GM21717 (cell line): ENCODE measurements around the gene OPCML.

Source experiments
- ATAC-seq: cut with Tn5 transposase; IDR thresholded peaks from one replicate; pipeline ENCODE4 v1.9.1; 2021; ENCODE audit warnings: mild to moderate bottlenecking, moderate library complexity; ENCODE audit not compliant: unreplicated experiment

OPCML gene

DNA sequence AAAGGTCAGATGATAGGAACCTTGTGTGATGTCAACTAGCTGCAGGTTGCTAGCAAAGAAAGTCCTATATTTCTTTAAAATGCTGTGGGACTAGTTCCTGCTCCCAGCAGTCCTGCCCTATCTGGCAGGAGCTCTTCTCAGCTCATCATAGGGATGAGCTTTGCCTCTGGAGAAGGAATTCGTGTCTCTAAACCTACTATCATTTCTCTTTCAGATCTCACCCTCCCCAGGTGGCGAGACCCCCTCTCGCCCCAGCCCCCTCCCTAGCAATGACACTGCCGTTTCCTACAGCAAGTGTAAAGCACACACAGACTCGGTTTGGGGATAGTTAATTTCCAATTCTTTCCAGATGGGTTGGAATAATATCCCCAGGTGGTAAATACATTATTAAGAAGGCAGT lies 533.3 kb downstream of the OPCML start:
- no peak for ATAC-seq

DNA sequence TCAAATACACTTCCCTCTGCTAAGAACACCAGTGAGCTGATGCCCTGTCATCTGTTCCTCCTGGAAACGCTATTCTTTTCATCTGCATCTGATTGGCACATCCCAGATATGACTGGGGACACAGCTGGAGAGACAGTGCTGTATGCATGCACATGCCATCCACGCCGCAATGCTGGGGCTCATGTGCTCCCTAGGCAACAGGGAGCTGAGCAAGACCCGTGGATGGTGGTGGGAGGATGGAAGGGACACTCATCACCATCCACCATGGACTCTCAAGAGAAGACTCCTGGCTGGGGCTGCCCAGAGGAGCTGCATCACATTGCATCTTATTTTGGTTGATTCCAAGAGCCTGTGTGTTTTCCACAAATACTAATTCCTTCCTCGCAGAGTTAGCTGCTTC lies 534.9 kb downstream of the OPCML start:
- no peak for ATAC-seq

DNA sequence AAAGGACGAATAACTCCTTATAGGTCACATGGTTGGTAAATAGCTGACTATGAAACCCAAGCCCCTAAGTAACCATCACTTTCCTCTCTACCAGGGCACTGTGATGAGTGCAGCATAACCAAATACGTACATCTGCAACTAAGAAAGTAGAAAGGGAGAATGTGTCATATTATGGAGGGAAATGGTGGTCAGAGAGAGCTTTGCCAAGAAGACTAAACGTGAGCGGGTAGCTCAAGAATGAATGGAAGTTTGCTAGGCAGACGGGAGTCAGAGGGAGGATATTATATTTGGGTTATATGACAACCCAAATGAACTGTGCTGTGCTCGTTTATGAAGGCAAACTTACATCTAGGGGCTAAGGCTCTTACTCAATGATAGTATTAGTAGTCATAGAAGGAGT lies 537.3 kb downstream of the OPCML start:
- ATAC-seq = no peak

DNA sequence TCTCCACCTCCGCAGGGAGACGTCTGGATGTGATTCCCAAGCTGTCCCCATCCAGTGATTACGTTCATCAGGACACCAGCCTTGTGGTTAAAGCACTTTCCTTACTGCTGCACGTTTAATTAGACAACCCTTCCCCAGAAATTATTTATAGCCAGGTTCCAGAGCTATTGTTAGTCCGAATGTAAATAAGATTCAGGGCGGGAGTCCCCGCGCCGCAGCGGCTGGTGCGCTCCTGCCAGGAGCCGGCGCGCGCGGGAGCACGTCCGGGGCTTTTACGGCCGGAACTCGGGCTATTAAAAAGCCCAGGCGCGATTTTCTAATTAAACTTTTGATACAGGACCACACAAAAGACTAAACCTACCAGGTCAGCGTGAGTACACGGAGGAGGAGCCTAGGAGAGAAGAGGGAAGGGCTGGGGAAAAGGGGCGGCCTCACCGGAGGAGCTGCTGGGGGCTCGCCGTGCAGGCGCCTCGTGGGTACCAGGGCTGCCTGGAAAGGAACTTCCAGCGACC lies 538.3 kb downstream of the OPCML start:
- no peak for ATAC-seq

DNA sequence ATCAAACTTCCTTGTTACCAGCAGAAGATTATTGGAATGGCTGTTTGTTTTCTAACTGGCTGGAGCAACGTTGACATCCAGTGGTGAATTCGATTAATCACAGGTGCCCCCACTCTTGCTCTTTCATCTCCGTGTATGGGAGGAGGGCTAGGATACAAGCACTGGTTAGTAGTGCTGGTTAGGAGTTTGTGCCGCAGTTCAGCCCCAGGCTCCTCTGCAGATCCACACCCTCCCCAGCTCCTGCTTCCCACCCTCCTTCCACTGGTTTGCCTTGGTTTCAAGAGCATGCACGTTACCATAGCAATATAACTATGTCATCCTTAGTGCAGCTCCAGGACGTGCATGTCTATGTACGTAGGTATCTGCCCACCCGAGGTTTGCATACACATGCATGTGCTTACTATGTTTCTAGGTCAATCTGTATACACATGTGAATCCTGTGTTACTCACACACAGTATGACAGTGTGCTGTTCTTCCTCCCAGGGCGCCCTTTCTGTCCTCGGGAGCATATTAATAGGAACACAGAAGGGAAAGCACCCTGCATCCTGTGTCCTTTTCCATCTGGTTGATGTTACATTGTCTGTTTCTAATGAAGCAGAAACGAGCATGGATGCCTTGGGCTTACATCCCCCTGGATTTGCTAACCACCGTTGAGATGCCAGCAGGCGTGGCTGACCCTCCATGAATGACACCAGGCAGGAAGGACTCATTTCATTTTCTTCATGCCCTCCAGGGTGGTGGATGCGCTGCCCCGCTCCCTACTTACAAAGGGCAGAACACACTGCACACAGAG lies 539.3 kb downstream of the OPCML start:
- ATAC-seq = no peak

DNA sequence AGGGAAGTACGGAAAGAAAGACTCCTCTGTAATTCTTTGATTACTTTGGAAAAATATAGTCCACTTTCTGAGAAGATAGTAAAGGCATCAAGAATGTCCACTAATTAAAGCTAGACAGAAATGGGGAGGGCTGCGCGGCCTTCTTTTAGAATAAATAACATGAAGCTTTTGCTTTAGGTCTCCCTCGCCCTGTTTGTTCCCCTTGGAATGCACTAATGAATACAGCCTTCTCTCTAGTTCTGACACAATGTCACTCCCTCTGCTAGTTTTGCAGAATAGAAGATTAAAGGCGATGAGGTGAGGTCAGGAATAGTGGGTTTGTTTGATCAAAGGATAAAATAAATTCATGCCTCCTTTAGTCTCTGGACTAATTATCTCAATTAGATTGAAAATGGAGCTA lies 543.9 kb downstream of the OPCML start:
- ATAC-seq = no peak

DNA sequence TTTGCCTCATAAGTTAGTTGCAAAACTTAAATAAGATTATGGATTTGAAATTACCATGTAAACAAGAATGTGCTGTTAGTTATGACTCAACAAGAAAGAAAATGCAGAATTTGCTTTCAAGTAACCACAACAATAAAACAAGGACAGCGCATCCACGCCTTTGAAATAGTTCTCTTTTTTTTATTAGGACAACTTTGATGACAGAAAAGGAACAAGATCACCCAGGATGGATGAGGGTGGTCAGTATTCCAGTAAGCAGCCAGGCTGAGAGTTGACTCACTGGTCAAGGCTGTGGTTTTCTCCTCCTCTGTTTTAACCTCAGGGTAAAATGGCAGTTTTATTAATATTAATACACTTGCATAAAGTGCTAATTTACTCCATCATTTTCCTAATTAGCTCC lies 544.4 kb downstream of the OPCML start:
- no peak for ATAC-seq

DNA sequence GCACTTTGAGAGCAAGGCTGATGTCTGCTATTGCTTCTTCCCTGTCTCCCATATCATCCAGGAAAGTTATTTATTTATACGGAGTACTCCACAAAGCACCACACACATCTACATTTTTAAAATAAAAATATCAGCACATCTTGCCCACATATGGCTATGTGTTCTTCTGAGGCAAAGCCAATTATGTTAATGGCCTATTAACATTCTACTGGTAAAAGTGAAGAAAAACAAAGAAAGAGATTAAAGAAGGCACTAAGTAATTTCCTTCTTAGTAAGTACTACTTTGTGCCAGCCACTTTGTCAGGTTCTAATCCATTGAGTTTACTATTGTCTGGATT lies 548.7 kb downstream of the OPCML start:
- ATAC-seq = no peak

DNA sequence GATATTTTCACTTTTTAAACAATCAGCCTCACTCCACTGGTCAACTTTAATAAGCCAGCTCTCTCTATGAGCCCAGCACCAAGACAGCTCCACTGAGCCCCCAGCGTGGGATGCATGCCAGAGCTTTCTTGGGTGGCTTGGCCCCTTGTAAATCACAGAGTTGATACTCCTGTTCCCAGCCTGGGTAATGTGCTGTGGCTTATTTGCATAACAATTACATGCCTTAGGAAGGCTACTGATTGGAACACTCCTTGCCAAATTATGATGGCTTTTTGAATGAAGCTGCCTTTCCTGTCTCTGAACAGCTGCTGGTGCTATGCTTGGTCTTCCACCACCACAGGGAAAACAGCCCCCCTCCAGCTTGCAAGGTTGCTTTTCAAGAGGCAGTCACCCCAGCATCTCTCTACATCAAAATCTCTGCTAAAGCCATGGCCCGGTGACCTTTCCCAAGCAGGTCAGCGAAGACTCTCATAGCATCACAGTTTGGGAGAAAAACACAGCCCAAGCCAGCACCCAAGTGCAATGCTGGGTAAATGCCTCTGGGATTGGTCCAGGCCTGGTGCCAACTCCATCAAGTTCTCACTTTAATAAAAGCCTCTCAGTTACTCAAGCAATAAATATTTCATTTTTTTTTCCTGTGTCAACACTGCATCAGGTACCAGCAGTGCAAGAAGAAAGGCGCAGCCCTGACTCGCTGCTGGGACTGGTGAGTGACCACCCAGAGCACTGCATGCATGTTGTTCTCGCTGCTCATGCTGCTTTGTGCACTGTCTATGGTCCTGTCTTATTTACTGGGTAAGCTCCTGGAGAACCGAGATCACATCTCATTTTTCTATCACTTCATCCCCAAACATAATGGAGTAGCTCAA lies 549.3 kb downstream of the OPCML start:
- ATAC-seq = no peak

DNA sequence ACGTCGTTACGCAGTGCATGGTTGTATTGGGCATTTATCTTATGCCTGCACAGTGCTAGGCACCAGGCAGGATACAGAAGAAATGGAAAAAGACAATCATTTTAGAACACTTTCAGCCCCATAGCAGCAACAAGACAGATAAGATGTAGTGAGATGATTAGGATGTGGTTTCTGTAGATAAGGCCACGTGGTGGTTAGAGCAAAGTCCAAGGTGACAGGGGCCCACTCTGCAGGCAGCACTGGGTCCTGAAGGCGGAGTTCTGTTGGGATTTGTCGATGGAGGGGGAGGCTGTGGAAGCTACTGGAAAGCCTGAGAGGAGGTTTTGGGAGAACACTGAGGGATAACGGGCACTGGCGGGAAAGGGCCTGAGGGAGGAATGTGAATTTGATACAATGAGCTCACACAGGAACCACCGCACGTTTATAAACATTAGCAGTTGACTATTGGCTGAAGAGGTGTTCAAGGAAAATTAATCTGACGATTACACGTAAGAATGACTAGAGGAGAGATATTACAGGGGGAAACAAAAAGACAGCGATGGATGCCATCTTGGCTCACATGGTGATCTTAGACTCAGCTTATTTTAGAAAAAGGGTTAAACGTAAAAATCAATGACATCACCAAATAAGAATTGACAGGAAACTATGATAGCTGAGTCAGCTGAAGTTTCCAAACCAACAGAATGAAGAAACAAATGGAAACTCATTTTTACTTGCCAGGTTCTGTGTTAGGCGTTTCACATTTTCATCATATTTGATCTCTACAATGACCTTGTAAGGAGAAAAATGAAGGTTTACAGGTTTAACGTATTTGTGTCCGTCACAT lies 551.0 kb downstream of the OPCML start:
- ATAC-seq = no peak

DNA sequence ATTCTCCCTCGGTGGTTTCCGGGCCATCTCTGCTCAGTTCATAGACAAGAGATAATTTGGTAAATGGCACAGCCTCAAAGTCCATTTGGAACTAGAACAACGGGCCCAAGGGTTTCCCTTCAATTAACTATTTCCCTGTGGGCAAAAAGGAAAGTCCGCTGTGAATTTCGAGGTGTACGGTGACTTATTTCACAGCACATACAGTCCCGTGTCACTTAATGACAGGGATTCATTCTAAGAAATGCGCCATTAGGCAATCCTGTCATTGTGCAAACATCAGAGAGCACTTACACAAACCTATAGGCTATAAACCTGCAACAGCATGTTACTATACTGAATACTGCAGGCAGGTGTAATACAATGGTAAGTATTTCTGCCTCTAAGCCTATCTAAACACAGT lies 551.6 kb downstream of the OPCML start:
- ATAC-seq = no peak

DNA sequence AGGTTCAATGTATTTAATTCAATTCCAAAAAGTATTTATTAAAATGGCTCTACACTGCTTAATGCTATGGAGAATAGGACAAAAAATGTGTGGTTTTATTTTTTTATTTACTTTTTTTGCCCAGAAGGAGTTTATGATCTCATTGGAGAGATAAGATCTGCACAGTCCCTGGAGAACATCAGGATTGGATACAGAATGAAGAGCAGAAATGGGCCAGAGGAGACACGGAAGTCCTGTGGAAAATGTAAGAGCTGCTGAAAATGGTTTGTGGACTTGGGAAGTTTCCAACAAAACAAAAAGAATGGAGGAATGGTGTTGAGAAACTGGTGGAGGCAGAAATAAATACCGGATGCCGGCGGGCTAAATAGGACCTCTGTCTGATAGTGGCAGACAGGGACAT lies 554.6 kb downstream of the OPCML start:
- ATAC-seq = no peak

DNA sequence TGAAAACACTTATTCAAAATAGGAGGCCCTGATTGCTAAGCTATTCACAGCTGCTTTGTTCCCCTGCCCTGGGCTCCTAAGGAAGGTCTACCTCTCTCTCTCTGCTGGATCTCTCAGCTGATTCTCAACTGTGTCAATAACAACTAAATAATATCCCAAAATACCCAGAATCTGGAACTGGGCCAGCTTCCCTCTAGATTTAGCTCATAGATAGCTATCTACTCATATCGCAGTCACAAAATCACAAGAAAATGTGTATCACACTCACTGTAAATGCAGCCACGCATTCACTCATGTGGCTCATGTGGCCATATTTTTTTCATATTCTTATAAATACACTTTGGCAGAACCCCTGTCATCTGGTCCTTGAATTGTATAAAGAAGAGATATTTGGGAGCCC lies 555.1 kb downstream of the OPCML start:
- ATAC-seq = no peak

DNA sequence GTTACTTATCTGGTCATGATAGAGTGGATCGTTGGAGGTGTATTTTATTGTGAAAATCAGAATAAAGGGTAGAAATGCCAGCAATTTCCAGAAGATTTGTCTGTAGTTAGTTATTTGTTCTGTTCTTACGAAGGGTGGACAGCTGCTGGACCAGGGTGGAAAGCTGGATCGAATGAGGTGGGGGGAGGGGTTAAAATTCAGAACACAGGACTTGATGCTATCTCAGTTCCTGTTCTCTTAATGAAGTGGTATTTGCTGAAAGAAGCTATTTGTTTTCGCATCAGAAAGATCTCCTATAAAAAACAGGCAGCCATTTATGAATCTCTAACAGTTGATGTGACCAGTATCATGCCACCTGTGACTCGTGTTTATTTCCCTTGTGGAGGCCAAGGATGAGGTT lies 556.2 kb downstream of the OPCML start:
- no peak for ATAC-seq

DNA sequence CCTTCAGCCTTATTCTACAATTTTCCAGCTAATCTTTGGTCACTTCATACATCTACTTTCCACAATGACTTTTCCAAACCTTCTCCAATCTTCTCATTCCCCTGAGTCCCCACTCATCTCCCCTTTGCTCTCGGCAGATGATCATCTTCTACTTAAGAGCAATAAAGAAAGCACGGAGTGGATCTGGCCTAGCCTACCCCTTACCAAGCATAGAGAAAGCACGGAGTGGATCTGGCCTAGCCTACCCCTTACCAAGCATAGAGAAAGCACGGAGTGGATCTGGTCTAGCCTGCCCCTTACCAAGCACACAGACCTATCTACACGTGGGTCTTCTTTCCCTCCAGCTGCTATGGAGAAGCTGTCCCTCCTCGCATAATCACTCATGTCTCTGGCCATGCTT lies 558.6 kb downstream of the OPCML start:
- no peak for ATAC-seq

DNA sequence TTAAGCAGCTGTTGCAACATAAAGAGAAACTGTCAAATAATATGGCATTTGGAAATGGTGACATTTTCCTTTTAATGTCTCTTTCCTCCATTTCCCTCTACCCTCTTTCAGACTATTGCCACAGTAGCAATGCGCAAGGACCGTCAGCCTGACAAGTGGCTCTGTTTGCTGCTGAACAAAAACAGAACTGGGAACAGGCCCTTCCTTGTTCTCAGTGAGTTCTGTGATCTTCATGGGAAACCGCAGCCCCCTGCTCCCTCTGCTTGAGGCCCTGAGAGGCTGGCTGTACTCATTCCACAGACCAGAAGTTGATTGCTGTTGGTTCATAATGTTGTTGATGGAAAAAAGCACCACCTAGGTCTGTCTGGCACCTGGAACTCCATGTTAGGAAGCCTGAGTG lies 559.7 kb downstream of the OPCML start:
- no peak for ATAC-seq

DNA sequence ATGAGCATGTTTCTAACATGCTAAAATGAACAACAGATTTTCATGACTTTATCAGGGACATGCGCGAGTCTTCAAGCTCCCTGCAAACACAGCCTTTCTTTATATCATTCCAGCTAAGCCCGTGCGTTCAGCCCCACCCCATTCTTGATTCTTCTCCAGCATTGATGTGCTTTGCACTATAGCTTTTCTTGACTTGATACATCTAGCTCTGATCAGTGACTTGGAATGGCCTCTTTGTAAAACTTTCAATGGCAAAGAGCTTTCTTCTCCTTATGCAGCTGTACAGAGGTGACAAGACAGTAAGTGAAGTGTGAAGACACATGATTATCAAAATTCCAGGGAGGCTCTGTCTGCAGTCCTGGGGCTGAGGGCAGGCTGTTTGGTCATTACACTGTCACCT lies 561.0 kb downstream of the OPCML start:
- no peak for ATAC-seq

DNA sequence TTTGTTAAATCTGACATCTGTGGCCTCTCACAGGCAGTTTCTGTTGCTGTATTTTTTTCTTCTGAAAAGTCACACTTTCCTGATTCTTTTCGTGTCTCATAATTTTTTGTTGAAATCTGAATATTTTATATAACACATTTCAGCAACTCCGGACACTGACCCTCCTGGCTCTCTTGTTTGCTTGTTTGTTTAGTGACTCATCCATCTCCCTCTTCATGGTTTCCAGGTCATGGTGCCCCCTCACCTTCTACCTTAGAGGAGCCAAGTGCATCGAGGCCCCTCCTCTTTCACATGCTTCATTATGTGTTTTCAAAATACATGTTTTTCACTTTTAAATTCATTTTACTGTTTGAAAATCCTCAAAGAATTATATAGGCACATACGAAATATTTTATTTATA lies 562.4 kb downstream of the OPCML start:
- no peak for ATAC-seq

DNA sequence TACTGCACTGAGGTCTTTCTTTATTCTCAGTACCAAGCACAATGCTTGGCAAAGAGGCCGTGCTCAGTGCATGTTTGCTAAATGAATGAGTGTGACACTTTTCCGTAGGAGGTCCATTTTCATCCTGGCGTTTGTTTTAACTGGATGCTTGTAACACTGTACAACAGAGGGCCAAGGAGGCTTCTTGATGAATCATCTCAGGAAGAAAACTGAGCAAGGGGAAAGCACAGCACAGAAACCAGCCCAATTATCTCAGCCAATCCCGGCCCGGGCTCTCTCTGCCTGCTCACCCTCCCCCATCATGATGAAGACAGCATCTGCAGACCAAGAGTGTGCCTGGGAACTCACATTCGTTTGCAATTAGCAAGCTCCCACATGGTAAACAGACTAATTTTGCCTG lies 570.3 kb downstream of the OPCML start:
- ATAC-seq = no peak

DNA sequence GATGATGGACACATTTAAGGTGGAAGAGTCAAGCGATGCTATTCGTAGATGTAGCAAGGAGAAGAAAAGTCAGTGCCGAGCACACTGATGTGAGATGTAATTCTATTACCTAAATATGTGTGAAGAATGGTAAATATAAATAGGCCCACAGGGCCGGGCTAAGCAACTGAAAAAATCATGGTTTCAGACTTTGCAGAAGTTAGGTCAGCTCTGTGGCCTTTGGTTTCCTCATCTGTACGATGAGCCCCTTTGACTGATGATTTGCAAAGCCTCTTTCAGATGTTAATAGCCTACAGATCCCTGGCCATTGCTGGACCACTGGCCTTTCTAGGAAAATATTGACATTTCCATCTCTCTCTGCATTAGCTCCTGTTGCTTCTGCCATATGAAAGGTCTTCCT lies 570.8 kb downstream of the OPCML start:
- no peak for ATAC-seq

DNA sequence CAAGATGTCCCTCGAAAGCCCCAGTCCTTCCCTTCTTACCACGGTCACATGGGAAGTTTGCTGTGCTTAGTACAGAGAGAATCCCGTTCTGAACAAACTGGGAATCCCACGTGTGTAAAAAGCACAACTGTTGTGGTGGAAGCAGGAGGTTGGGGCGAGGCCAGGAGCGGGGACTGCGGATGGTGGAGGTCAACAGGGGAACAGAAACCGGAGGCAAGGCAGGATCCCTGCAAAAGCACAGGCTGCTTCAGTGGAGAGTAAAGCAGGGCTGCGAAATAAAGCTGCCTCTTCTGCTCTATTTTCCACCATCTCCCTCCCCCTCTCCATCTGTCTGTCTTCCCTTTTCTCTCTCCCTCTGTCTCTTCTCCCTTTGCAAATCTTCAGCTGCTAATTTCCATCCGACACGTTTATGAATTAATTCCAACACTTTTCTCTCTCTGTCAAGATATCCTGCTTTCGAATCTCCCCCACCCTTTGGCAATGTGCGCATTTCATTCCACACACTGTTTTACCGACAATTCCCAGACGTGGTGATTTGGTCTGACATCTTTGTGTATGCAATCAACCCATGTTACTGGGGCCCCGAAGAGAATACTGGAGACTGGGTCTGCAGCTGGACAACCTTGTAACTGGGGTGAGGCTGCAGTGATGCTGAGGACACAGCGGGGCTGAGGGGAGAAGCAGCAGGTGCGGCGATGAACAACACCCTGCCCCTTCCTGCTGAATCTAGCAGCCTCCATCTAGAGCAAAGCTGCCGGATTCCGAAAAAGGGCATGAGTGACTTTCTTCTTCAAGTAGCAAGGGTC lies 571.8 kb downstream of the OPCML start:
- no peak for ATAC-seq
